Mesendoderm (in vitro differentiated cells): ENCODE results near the gene CHST11.

Source experiments
- DNase-seq: peaks from one replicate; pipeline ENCODE4 v3.0.0; 2013
- H2AK5ac ChIP-seq: 2 replicates; pipeline ENCODE4 v1.6.1; 2013; ENCODE audit warnings: low read length, inconsistent platforms
- H2BK120ac ChIP-seq: 2 replicates; pipeline ENCODE4 v1.6.1; 2013; ENCODE audit warnings: low read depth, mild to moderate bottlenecking, low read length, moderate library complexity, mixed read lengths
- H2BK15ac ChIP-seq: replicated peaks from 2 replicates; pipeline ENCODE4 v1.6.1; 2013; ENCODE audit warnings: low read depth, mild to moderate bottlenecking, moderate library complexity
- H2BK5ac ChIP-seq: 2 replicates; pipeline ENCODE4 v1.6.1; 2013; ENCODE audit warnings: low read length, inconsistent platforms
- H3K18ac ChIP-seq: 2 replicates; pipeline ENCODE4 v1.6.1; 2013; ENCODE audit warnings: mild to moderate bottlenecking, low read length, mixed read lengths
- H3K23ac ChIP-seq: one replicate; pipeline ENCODE4 v1.6.1; 2013; ENCODE audit warnings: low read length
- H3K27ac ChIP-seq: 2 replicates; pipeline ENCODE4 v1.5.1; 2013; ENCODE audit warnings: low read depth, mild to moderate bottlenecking, inconsistent platforms, low read length, moderate library complexity
- H3K27me3 ChIP-seq: 2 replicates; pipeline ENCODE4 v1.6.1; 2013; ENCODE audit warnings: low read length, control low read depth, mild to moderate bottlenecking, inconsistent platforms; ENCODE audit not compliant: insufficient read depth, poor library complexity
- H3K36me3 ChIP-seq: 2 replicates; pipeline ENCODE4 v1.6.1; 2013; ENCODE audit warnings: low read length, inconsistent platforms; ENCODE audit not compliant: control insufficient read depth, insufficient read depth
- H3K4ac ChIP-seq: one replicate; pipeline ENCODE4 v1.6.1; 2013; ENCODE audit warnings: low read depth, mild to moderate bottlenecking, low read length, moderate library complexity
- H3K4me1 ChIP-seq: 2 replicates; pipeline ENCODE4 v1.6.1; 2013; ENCODE audit warnings: low read depth, low read length, inconsistent platforms; ENCODE audit not compliant: control insufficient read depth
- H3K4me2 ChIP-seq: 2 replicates; pipeline ENCODE4 v1.6.1; 2013; ENCODE audit warnings: low read length
- H3K4me3 ChIP-seq: 2 replicates; pipeline ENCODE4 v1.5.1; 2013; ENCODE audit warnings: mild to moderate bottlenecking, low read length
- H3K56ac ChIP-seq: one replicate; pipeline ENCODE4 v1.6.1; 2013; ENCODE audit warnings: low read length
- H3K79me1 ChIP-seq: 2 replicates; pipeline ENCODE4 v1.6.1; 2013; ENCODE audit warnings: low read length, inconsistent platforms
- H3K79me2 ChIP-seq: 2 replicates; pipeline ENCODE4 v1.6.1; 2013; ENCODE audit warnings: mild to moderate bottlenecking, low read length; ENCODE audit not compliant: control insufficient read depth, insufficient read depth
- H3K9ac ChIP-seq: 2 replicates; pipeline ENCODE4 v1.6.1; 2013; ENCODE audit warnings: low read length, inconsistent platforms
- H4K5ac ChIP-seq: one replicate; pipeline ENCODE4 v1.6.1; 2013; ENCODE audit warnings: low read length
- H4K8ac ChIP-seq: one replicate; pipeline ENCODE4 v1.6.1; 2013; ENCODE audit warnings: low read depth, mild to moderate bottlenecking, control low read depth, low read length, moderate library complexity
- WGBS: extraction: QIAGEN DNeasy Blood & Tissue Kit; methylation state at CpG from one replicate; pipeline ENCODE4 v1.1.7; 2013; ENCODE audit warnings: low lambda C conversion rate, missing lambda C conversion rate; ENCODE audit not compliant: insufficient coverage; ENCODE audit errors: extremely low coverage; 5-methylcytosine and 5-hydroxymethylcytosine counted together

The CHST11 gene

GRCh38 chr12:104515899-104516298 is 59.2 kb downstream of the CHST11 start:
- Histone ChIP-seq H3K79me2 (no peaks in the 10 kb centered on the region), H3K4me3 (no peak overlapping the region), H3K27ac (no peak overlapping the region), H3K18ac (no peak overlapping the region), H3K36me3 (no peaks in the 10 kb centered on the region), H3K23ac (no peak overlapping the region), H2BK120ac (no peak overlapping the region), H3K56ac (no peak overlapping the region), H3K79me1 (peaks cover 3% of the 10 kb centered on the region), H4K5ac (no peak overlapping the region), H4K8ac (no peak overlapping the region), H3K9ac (no peak overlapping the region), H3K4me1 (peaks cover 6% of the 10 kb centered on the region), H2BK15ac (no peak overlapping the region), H3K4ac (no peak overlapping the region), H3K4me2 (no peak overlapping the region), H2AK5ac (no peak overlapping the region), H3K27me3 (no peaks in the 10 kb centered on the region), H2BK5ac (no peak overlapping the region)
- no peak for DNase-seq
- WGBS, result no CpG with 5 or more reads among the region's 1 CpG

GRCh38 chr12:104516821-104517220 is 60.1 kb downstream of the CHST11 start:
- Histone ChIP-seq H3K79me2 (no peaks in the 10 kb centered on the region), H2AK5ac (no peak overlapping the region), H4K5ac (no peak overlapping the region), H3K4me3 (no peak overlapping the region), H3K79me1 (peaks cover 3% of the 10 kb centered on the region), H3K4ac (no peak overlapping the region), H3K27me3 (no peaks in the 10 kb centered on the region), H2BK15ac (no peak overlapping the region), H3K18ac (no peak overlapping the region), H3K56ac (no peak overlapping the region), H3K27ac (no peak overlapping the region), H3K36me3 (no peaks in the 10 kb centered on the region), H3K9ac (no peak overlapping the region), H2BK5ac (no peak overlapping the region), H3K4me2 (no peak overlapping the region), H3K23ac (no peak overlapping the region), H3K4me1 (peaks cover 3% of the 10 kb centered on the region), H2BK120ac (no peak overlapping the region), H4K8ac (no peak overlapping the region)
- no peak for DNase-seq
- WGBS, result no CpG with 5 or more reads among the region's 1 CpG

GRCh38 chr12:104517880-104518279 is 61.1 kb downstream of the CHST11 start:
- Histone ChIP-seq H3K4me1 (peaks cover 3% of the 10 kb centered on the region), H3K9ac (no peak overlapping the region), H3K18ac (no peak overlapping the region), H3K4me2 (no peak overlapping the region), H2BK5ac (no peak overlapping the region), H3K4ac (no peak overlapping the region), H3K27ac (no peak overlapping the region), H2AK5ac (no peak overlapping the region), H3K4me3 (no peak overlapping the region), H3K79me2 (no peaks in the 10 kb centered on the region), H3K79me1 (peaks cover 3% of the 10 kb centered on the region), H3K27me3 (no peaks in the 10 kb centered on the region), H3K36me3 (no peaks in the 10 kb centered on the region), H3K23ac (no peak overlapping the region), H3K56ac (no peak overlapping the region), H2BK15ac (no peak overlapping the region), H4K8ac (no peak overlapping the region), H2BK120ac (no peak overlapping the region), H4K5ac (no peak overlapping the region)
- no CpG with 5 or more reads among the region's 10 CpGs for WGBS
- no peak for DNase-seq

- Histone ChIP-seq H3K4me2 (no peak overlapping the region), H3K79me2 (no peaks in the 10 kb centered on the region), H3K4me3 (no peak overlapping the region), H3K79me1 (peaks cover 3% of the 10 kb centered on the region), H3K36me3 (no peaks in the 10 kb centered on the region), H3K9ac (no peak overlapping the region), H3K4ac (no peak overlapping the region), H2BK15ac (no peak overlapping the region), H2BK5ac (no peak overlapping the region), H4K8ac (no peak overlapping the region), H3K23ac (no peak overlapping the region), H4K5ac (no peak overlapping the region), H2BK120ac (no peak overlapping the region), H3K27ac (no peak overlapping the region), H3K18ac (no peak overlapping the region), H2AK5ac (no peak overlapping the region), H3K4me1 (peaks cover 3% of the 10 kb centered on the region), H3K56ac (no peak overlapping the region), H3K27me3 (no peaks in the 10 kb centered on the region)
- no CpG with 5 or more reads among the region's 7 CpGs for WGBS
- DNase-seq, result no peak
These were observed 62.7 kb downstream of the CHST11 start for GRCh38 chr12:104519190-104520019.

GRCh38 chr12:104520242-104520900 is 63.6 kb downstream of the CHST11 start:
- Histone ChIP-seq H3K27me3 (no peaks in the 10 kb centered on the region), H4K5ac (no peak overlapping the region), H2BK15ac (no peak overlapping the region), H3K79me1 (peaks cover 3% of the 10 kb centered on the region), H3K18ac (peak overlapping the region; percentile 3), H3K56ac (no peak overlapping the region), H3K79me2 (no peaks in the 10 kb centered on the region), H2AK5ac (no peak overlapping the region), H2BK120ac (no peak overlapping the region), H3K4me3 (no peak overlapping the region), H3K9ac (no peak overlapping the region), H3K4ac (no peak overlapping the region), H3K4me1 (peaks cover 3% of the 10 kb centered on the region), H2BK5ac (no peak overlapping the region), H4K8ac (no peak overlapping the region), H3K27ac (no peak overlapping the region), H3K36me3 (no peaks in the 10 kb centered on the region), H3K23ac (no peak overlapping the region), H3K4me2 (no peak overlapping the region)
- peak; percentile 73 for DNase-seq
- no CpG with 5 or more reads among the region's 4 CpGs for WGBS
